Right atrium auricular region (tissue), 2 donors: ENCODE results near the gene GASK1A. TPM values are rescaled to one million over a fixed set of nuclear protein-coding genes. Genes with fewer than 3 reads are reported as not detected.

ENCODE experiments used
- DNase-seq: peaks from one replicate; pipeline ENCODE4 v3.0.0-alpha.2; 2019; ENCODE audit warnings: low spot score
- H3K27ac ChIP-seq, 2 donors: fragments of 200-600 bp; sonication (generic); 1 replicate in 1 of 2; 2 replicates in 1 of 2; pipeline ENCODE4 v1.5.1; 2016 to 2019
- H3K27me3 ChIP-seq, 2 donors: fragments of 200-600 bp; sonication (generic); one replicate each; pipeline versions ENCODE4 v1.5.1 to v1.6.0; 2017 to 2019
- H3K36me3 ChIP-seq: fragments of 200-600 bp; sonication (generic); one replicate; pipeline ENCODE4 v1.5.1; 2016
- H3K4me1 ChIP-seq, 2 donors: fragments of 200-600 bp; sonication (generic); one replicate each; pipeline versions ENCODE4 v1.5.1 to v1.6.0; 2017 to 2019
- H3K4me3 ChIP-seq, 2 donors: fragments of 200-600 bp; sonication (generic); 1 replicate in 1 of 2; 2 replicates in 1 of 2; pipeline ENCODE4 v1.5.1; 2017 to 2019; ENCODE audit warnings: mild to moderate bottlenecking in 1 of 2, moderate library complexity in 1 of 2
- H3K9me3 ChIP-seq, 2 donors: fragments of 200-600 bp; sonication (generic); one replicate each; pipeline ENCODE4 v1.5.1; 2019
- CTCF ChIP-seq, 2 donors: fragments of 200-600 bp; sonication (generic); IDR thresholded peaks; one replicate each; pipeline ENCODE4 v1.5.1; 2019; ENCODE audit warnings: antibody characterized with exemption in 2 of 2
- total RNA-seq, 2 donors: library from RNA; depleted of rRNA; stranded (reverse); fragments of >200 nt; gene quantifications; one replicate each; pipeline ENCODE4 v1.1.0, GENCODE V29; 2016

The GASK1A gene
- total RNA-seq, 2 donors from 2014 or later = 1.5 to 2.1 TPM

GRCh38 chr3:42983927-42984326, 4.8 kb downstream of the GASK1A start:
- Histone ChIP-seq H3K27ac (no peak overlapping the region), H3K4me1 (peaks cover 0 to 9% of the 10 kb centered on the region in 2 donors), H3K27me3 (no peaks in the 10 kb centered on the region), H3K4me3 (no peak overlapping the region), H3K36me3 (no peaks in the 10 kb centered on the region), H3K9me3 (no peaks in the 10 kb centered on the region)
- DNase-seq = no peak
- no peak for TF ChIP-seq CTCF (IDR thresholded peaks at IDR 0.05)

- TF ChIP-seq CTCF (IDR thresholded peaks at IDR 0.05) = no peak
- no peak overlapping the region for H3K27ac ChIP-seq
- DNase-seq = no peak
- no peaks in the 10 kb centered on the region for H3K27me3 ChIP-seq
- no peaks in the 10 kb centered on the region for H3K9me3 ChIP-seq
- H3K4me3 ChIP-seq = no peak overlapping the region
- no peaks in the 10 kb centered on the region for H3K36me3 ChIP-seq
- peaks cover 0 to 2% of the 10 kb centered on the region in 2 donors for H3K4me1 ChIP-seq
These were observed 5.6 kb downstream of the GASK1A start for GRCh38 chr3:42984701-42985100.

- Histone ChIP-seq H3K4me3 (no peak overlapping the region), H3K9me3 (no peaks in the 10 kb centered on the region), H3K27me3 (no peaks in the 10 kb centered on the region), H3K27ac (no peak overlapping the region), H3K36me3 (no peaks in the 10 kb centered on the region), H3K4me1 (no peaks in the 10 kb centered on the region)
- TF ChIP-seq CTCF (IDR thresholded peaks at IDR 0.05) = no peak
- DNase-seq = no peak
These were observed 9.0 kb downstream of the GASK1A start for GRCh38 chr3:42988097-42988496.

GRCh38 chr3:42988566-42988965, 9.5 kb downstream of the GASK1A start:
- no peak for TF ChIP-seq CTCF (IDR thresholded peaks at IDR 0.05)
- no peak for DNase-seq

GRCh38 chr3:42991341-42992315, 12.5 kb downstream of the GASK1A start:
- TF ChIP-seq CTCF (IDR thresholded peaks at IDR 0.05) = no peak
- no peaks in the 10 kb centered on the region for H3K9me3 ChIP-seq
- peaks cover 0 to 3% of the 10 kb centered on the region in 2 donors for H3K4me1 ChIP-seq
- H3K4me3 ChIP-seq = no peak overlapping the region
- no peaks in the 10 kb centered on the region for H3K36me3 ChIP-seq
- no peak overlapping the region for H3K27ac ChIP-seq
- H3K27me3 ChIP-seq = no peaks in the 10 kb centered on the region
- no peak for DNase-seq

More at GRCh38 chr3:42988566-42988965, 9.5 kb downstream of the GASK1A start:
- H3K27me3 ChIP-seq = no peaks in the 10 kb centered on the region
- H3K27ac ChIP-seq = no peak overlapping the region
- no peaks in the 10 kb centered on the region for H3K36me3 ChIP-seq
- H3K9me3 ChIP-seq = no peaks in the 10 kb centered on the region
- H3K4me3 ChIP-seq = no peak overlapping the region
- H3K4me1 ChIP-seq = no peaks in the 10 kb centered on the region
